Body of pancreas (tissue), 4 donors: Measurements from ENCODE around the gene MAP3K5. TPM values are rescaled to one million over a fixed set of nuclear protein-coding genes. Genes with fewer than 3 reads are reported as not detected.
A peak's percentile ranks its signal among the peaks of the same experiment; 100 is the strongest.
"Not testable (repeated sequence)": the region's sequence is repeated elsewhere in the genome, so short reads cannot be mapped to it uniquely, and the experiment has no call there.

Source experiments
- ATAC-seq: fragments of 150-250 bp; one replicate; pipeline ENCODE4 v1.9.1; 2016
- DNase-seq, 4 donors: peaks; one replicate each; pipeline ENCODE4 v3.0.0-alpha.2; 2019
- H3K27ac ChIP-seq, 4 donors: fragments of 200-600 bp; sonication (generic); 1 replicate in 3 of 4; 2 replicates in 1 of 4; pipeline versions ENCODE4 v1.5.1 to v1.6.1; 2016 to 2019; ENCODE audit warnings: mild to moderate bottlenecking in 1 of 4, mixed read lengths in 1 of 4, moderate library complexity in 1 of 4
- H3K27me3 ChIP-seq, 2 donors: fragments of 200-600 bp; sonication (generic); one replicate each; pipeline ENCODE4 v1.6.0; 2016; ENCODE audit warnings: mild to moderate bottlenecking in 1 of 2
- H3K36me3 ChIP-seq, 2 donors: fragments of 200-600 bp; sonication (generic); replicated peaks in 1 of 2; 2 replicates each; pipeline ENCODE4 v1.5.1; 2016; ENCODE audit warnings: low read depth in 2 of 2; ENCODE audit not compliant: insufficient read depth in 1 of 2
- H3K4me1 ChIP-seq: fragments of 200-600 bp; sonication (generic); one replicate; pipeline ENCODE4 v1.6.0; 2016
- H3K4me3 ChIP-seq, 2 donors: fragments of 200-600 bp; sonication (generic); 1 replicate in 1 of 2; 2 replicates in 1 of 2; pipeline ENCODE4 v1.5.1; 2016 to 2019
- H3K9me3 ChIP-seq, 3 donors: fragments of 200-600 bp; sonication (generic); 1 replicate in 2 of 3; 2 replicates in 1 of 3; pipeline ENCODE4 v1.5.1; 2016
- POLR2A ChIP-seq, 3 donors: fragments of 450-650 bp; IDR thresholded peaks; one replicate each; pipeline ENCODE4 v1.6.1; 2016; ENCODE audit warnings: antibody characterized with exemption in 3 of 3, mild to moderate bottlenecking in 2 of 3
- WGBS, 2 donors: methylation state at CpG; one replicate each; pipeline ENCODE4 v1.1.5; 2017; 5-methylcytosine and 5-hydroxymethylcytosine counted together
- intact Hi-C: fragments of 100-400 bp; cut with DNase I; formaldehyde crosslinking; loops from one replicate; pipeline ENCODE4 v1.15.1; 2023
- total RNA-seq, 2 donors: library from RNA; depleted of rRNA; stranded (reverse); fragments of >200 nt; gene quantifications; one replicate each; pipeline ENCODE4 v1.1.0, GENCODE V29; 2016
- TF ChIP-seq, protein P1 (sequence below), 7 experiments: fragments of 450-650 bp in 4 of 7; fragments of 200-600 bp in 3 of 7; sonication (generic) in 3 of 7; IDR thresholded peaks; one replicate each; pipeline ENCODE4 v1.5.1; 2016 to 2019; ENCODE audit warnings: antibody characterized with exemption in 7 of 7

The MAP3K5 gene
- total RNA-seq, 2 donors from 2014 or later, result 33.7 to 36.9 TPM

DNA sequence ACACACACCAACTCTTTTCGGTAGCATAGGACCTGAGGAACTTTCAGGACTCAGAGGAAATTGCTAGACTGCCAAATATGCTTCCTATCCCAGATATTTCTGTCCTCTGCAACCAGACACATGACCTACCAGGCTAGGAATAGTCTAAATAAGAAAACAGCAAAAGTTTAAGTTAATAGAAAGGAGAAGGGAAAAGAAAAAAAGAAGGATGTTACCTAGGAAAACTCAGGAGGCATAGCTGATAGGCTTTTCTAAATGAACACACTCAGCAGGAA, 74.6 kb downstream of the MAP3K5 start:
- intact Hi-C loops, result no loop called here
- peak overlapping the region in 1 of 4 donors; percentile 47 for H3K27ac ChIP-seq
- H3K4me1 ChIP-seq, result peaks cover 37% of the 10 kb centered on the region
- TF ChIP-seq, protein P1, sequence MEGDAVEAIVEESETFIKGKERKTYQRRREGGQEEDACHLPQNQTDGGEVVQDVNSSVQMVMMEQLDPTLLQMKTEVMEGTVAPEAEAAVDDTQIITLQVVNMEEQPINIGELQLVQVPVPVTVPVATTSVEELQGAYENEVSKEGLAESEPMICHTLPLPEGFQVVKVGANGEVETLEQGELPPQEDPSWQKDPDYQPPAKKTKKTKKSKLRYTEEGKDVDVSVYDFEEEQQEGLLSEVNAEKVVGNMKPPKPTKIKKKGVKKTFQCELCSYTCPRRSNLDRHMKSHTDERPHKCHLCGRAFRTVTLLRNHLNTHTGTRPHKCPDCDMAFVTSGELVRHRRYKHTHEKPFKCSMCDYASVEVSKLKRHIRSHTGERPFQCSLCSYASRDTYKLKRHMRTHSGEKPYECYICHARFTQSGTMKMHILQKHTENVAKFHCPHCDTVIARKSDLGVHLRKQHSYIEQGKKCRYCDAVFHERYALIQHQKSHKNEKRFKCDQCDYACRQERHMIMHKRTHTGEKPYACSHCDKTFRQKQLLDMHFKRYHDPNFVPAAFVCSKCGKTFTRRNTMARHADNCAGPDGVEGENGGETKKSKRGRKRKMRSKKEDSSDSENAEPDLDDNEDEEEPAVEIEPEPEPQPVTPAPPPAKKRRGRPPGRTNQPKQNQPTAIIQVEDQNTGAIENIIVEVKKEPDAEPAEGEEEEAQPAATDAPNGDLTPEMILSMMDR (IDR thresholded peaks at IDR 0.05), result no peak
- TF ChIP-seq POLR2A (IDR thresholded peaks at IDR 0.05), result no peak
- H3K36me3 ChIP-seq, result no peaks in the 10 kb centered on the region
- H3K4me3 ChIP-seq, result no peak overlapping the region
- 19 to 24% methylated on average over 1 of the region's 1 CpG for WGBS, 2 donors
- H3K9me3 ChIP-seq, result no peaks in the 10 kb centered on the region
- no peaks in the 10 kb centered on the region for H3K27me3 ChIP-seq
- no peak for ATAC-seq
- DNase-seq, result no peak

DNA sequence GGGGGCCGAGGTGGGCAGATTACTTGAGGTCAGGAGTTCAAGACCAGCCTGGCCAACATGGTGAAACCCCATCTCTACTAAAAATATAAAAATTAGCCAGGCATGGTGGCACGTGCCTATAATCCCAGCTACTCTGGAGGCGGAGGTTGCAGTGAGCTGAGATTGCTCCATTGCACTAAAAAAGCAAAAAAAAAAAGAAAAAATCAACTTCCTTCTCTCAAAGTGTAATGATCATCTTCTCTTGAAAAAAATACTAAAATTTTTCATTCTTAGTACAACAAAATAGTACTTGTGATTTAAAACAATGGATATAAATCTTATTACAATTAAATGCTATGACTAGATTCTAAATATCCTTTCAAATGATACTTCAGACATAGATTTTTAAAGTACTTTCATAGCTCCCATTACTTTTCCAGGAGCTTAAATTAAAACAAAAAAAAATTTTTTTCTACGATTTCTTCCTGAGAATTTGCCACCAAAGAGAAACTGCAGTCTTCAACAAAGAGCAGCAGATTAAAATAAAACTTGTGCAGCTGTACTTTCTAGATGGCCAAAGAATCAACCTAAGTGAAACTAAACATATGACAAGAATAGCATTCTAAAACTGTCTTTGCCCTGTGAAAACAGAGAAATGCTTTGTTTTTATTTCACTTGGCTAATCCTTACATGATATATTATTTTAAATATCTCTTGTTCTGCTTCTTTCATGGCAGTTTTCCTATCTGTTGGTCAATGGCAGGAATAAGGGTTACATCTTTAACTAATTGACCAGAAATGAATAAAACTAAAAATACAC, 75.2 kb downstream of the MAP3K5 start:
- peak overlapping the region in 1 of 4 donors; percentile 47 for H3K27ac ChIP-seq
- no peak overlapping the region for H3K4me3 ChIP-seq
- H3K9me3 ChIP-seq, result no peaks in the 10 kb centered on the region
- intact Hi-C loops, result no loop called here
- no peaks in the 10 kb centered on the region for H3K27me3 ChIP-seq
- no peaks in the 10 kb centered on the region for H3K36me3 ChIP-seq
- TF ChIP-seq, protein P1 (IDR thresholded peaks at IDR 0.05), result no peak
- TF ChIP-seq POLR2A (IDR thresholded peaks at IDR 0.05), result no peak
- H3K4me1 ChIP-seq, result peaks cover 37% of the 10 kb centered on the region
- 55 to 71% methylated on average over 4 of the region's 4 CpGs for WGBS, 2 donors
- ATAC-seq, result no peak
- DNase-seq, result no peak

DNA sequence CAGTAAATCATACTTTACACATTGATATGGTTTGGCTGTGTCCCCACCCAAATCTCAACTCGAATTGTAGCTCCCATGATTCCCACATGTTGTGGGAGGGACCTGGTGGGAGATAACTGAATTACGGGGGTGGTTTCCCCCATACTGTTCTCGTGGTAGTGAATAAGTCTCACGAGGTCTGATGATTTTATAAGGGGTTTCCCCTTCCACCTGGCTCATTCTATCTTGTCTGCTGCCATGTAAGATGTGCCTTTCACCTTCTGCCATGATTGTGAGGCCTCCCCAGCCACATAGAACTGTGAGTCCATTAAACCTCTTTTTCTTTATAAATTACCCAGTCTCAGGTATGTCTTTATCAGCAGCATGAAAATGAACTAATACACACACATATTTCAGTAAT, 79.6 kb downstream of the MAP3K5 start:
- DNase-seq, H3K27ac ChIP-seq, H3K9me3 ChIP-seq, H3K36me3 ChIP-seq, ATAC-seq, H3K27me3 ChIP-seq, intact Hi-C loops, H3K4me3 ChIP-seq: not testable (repeated sequence)
- H3K4me1 ChIP-seq, result peaks cover 36% of the 10 kb centered on the region
- WGBS, 2 donors, result 83 to 89% methylated on average over 4 of the region's 4 CpGs

DNA sequence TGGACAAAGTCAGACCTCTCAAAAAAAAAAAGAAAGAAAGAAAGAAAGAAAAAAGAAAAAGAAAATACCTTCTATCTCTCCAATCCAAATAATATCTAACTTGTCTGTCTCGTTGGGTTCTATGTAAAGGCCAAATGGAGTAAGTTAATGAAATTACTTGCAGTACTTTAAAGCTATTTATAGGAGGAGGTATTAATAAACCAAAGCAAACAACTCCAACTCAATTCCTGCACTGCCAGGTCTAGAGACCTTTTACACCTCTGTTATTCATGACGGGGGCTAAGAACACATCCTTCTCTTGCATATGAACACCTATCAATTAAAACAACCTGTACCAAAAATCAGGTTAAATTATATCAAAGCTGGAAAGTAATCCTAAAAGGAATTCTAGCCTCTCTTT, 80.6 kb downstream of the MAP3K5 start:
- H3K4me3 ChIP-seq, result no peak overlapping the region
- WGBS, 2 donors, result 65 to 67% methylated on average over 2 of the region's 2 CpGs
- TF ChIP-seq, protein P1 (IDR thresholded peaks at IDR 0.05), result no peak
- no peak for ATAC-seq
- H3K27ac ChIP-seq, result no peak overlapping the region
- peaks cover 26% of the 10 kb centered on the region for H3K4me1 ChIP-seq
- no peak for DNase-seq
- no peaks in the 10 kb centered on the region for H3K36me3 ChIP-seq
- no peaks in the 10 kb centered on the region for H3K9me3 ChIP-seq
- H3K27me3 ChIP-seq, result no peaks in the 10 kb centered on the region
- intact Hi-C loops, result no loop called here

DNA sequence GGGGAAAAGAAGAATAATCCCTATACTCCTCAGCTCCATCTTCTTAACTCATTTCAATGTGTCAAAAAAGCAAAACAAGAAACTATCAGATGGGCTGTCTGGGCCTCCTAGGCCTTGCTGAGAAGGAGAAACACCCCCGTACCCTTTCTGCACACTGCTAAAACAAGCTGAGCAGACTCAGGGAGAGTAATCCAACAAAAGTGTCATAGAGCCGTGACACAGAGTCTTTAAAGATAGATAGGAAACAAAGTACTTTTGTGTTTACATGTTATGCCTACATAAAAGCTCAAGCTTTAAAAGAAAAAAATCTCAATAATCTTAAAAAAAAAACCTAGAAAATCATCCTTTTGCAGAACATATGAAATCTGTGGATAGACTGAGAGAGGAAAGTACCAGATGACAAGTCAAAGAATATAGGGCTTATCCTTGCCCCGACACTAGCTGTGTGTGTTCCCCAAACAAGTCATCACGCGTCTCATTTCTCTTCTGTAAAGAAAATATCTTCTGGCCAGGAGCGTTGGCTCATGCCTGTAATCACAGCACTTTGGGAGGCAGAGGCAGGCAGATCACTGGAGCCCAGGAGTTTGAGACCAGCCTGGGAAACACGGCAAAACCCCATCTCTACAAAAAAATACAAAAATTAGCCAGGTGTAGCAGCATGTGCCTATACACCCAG, 81.3 kb downstream of the MAP3K5 start:
- Histone ChIP-seq H3K4me3 (no peak overlapping the region), H3K36me3 (no peaks in the 10 kb centered on the region), H3K27me3 (no peaks in the 10 kb centered on the region), H3K27ac (no peak overlapping the region), H3K9me3 (no peaks in the 10 kb centered on the region), H3K4me1 (peaks cover 19% of the 10 kb centered on the region)
- 75 to 82% methylated on average over 7 of the region's 7 CpGs for WGBS, 2 donors
- TF ChIP-seq, protein P1 (IDR thresholded peaks at IDR 0.05), result no peak
- TF ChIP-seq POLR2A (IDR thresholded peaks at IDR 0.05), result no peak
- intact Hi-C loops, result no loop called here
- ATAC-seq (no peak), DNase-seq (no peak)
